Lower leg skin (tissue), 4 donors: ENCODE data around the gene USP31. TPM values are rescaled to one million over a fixed set of nuclear protein-coding genes. Genes with fewer than 3 reads are reported as not detected.

Experiments
- DNase-seq, 2 donors: peaks; one replicate each; pipeline ENCODE4 v3.0.0-alpha.2; 2019; ENCODE audit warnings: low spot score in 2 of 2
- H3K4me3 ChIP-seq: fragments of 200-600 bp; sonication (generic); 2 replicates; pipeline ENCODE4 v1.5.1; 2017; ENCODE audit warnings: mild to moderate bottlenecking, low read depth; ENCODE audit not compliant: poor library complexity, severe bottlenecking
- CTCF ChIP-seq, 3 donors: fragments of 450-650 bp; IDR thresholded peaks; one replicate each; pipeline ENCODE4 v1.5.1; 2016; ENCODE audit warnings: antibody characterized with exemption in 3 of 3, mild to moderate bottlenecking in 3 of 3, moderate library complexity in 2 of 3
- POLR2A ChIP-seq, 2 donors: fragments of 450-650 bp; IDR thresholded peaks; one replicate each; pipeline ENCODE4 v1.6.1; 2016 to 2017; ENCODE audit warnings: antibody characterized with exemption in 2 of 2, mild to moderate bottlenecking in 1 of 2, moderate library complexity in 1 of 2
- WGBS, 2 donors: methylation state at CpG; one replicate each; pipeline ENCODE4 v1.1.5; 2018; 5-methylcytosine and 5-hydroxymethylcytosine counted together
- intact Hi-C: fragments of 100-400 bp; cut with DNase I; formaldehyde crosslinking; loops from one replicate; pipeline ENCODE4 v1.15.0; 2023; ENCODE audit warnings: low total_unique reads
- total RNA-seq, 4 donors: library from RNA; depleted of rRNA; stranded (reverse); fragments of >200 nt; gene quantifications; one replicate each; pipeline ENCODE4 v1.1.0, GENCODE V29; 2016

USP31 gene
- total RNA-seq, 4 donors from 2014 or later, result 11.3 to 41.1 (median 15.6) TPM

DNA sequence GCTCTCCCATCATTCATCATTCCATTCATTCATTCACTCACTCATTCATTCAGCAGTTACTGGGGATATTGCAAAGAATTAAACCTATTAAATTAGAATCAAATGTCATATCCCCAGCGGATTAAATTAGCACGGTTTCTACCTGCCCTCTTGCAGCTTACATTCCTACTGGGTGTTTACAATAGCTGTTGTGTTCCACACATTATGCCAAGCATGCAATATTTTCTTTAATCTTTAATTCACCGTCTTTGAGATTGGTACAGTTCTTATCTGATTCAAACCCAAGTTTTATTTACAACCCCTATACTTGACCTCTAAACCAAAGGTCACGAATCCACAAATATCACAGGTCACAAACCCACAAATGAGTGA is 727 bp upstream of the USP31 start:
- intact Hi-C loops, result no loop called here
- 40 to 52% methylated on average over 4 of the region's 4 CpGs for WGBS, 2 donors
- H3K4me3 ChIP-seq, result no peak overlapping the region
- no peak for DNase-seq
- no peak for TF ChIP-seq CTCF (IDR thresholded peaks at IDR 0.05)
- no peak for TF ChIP-seq POLR2A (IDR thresholded peaks at IDR 0.05)

DNA sequence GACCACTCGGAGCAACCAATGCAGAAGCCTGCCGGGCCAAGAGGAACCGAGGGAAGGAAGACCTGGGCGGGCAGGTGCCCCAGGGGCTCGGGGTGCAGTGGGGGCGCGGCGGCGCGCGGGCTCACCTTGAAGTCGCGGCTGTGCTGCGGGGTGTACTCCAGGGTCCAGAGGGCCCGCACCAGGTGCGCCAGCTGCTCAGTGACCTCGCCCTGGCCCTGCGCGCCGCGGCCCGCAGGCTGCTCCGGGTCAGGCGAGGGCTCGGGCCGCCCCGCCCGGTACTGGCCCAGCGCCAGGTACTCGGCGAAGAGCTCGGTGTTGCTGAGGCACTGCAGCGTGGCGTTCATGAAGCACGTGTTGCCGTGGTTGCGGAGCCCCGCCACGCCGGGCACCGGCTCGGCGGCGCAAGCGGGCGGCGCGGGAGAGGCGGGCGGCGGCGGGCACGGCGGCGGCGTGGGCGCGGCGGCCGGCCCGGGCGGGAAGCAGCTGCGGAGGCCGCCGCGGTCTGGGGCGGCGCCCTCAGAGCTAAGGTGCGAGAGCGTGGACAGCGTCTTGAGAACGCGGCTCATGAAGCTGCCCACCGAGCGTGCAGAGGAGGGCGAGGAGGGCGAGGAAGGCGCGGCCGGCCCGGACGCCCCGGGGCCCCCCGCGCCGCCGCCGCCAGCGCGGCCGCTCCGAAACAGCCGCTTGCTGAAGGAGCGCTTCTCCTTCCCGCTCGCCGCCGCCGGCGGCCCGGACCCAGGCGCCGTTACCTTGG is 562 bp downstream of the USP31 start:
- H3K4me3 ChIP-seq, result peak overlapping the region; percentile 35
- WGBS, 2 donors, result 1 to 4% methylated on average over 12 to 57 of the region's 103 CpGs

GRCh38 chr16:23148166-23148512 is 1.1 kb downstream of the USP31 start:
- peak overlapping the region; percentile 35 for H3K4me3 ChIP-seq
- no peak for DNase-seq
- intact Hi-C loops, result no loop called here
- 34 to 38% methylated on average over 7 of the region's 7 CpGs for WGBS, 2 donors
- no peak for TF ChIP-seq CTCF (IDR thresholded peaks at IDR 0.05)
- TF ChIP-seq POLR2A (IDR thresholded peaks at IDR 0.05), result no peak

More for the DNA sequence above, 562 bp downstream of the USP31 start:
- TF ChIP-seq CTCF (IDR thresholded peaks at IDR 0.05) (no peak), POLR2A (IDR thresholded peaks at IDR 0.05) (no peak)
- intact Hi-C loops, result no loop called here
- peak; percentile 61 to 94 for DNase-seq

DNA sequence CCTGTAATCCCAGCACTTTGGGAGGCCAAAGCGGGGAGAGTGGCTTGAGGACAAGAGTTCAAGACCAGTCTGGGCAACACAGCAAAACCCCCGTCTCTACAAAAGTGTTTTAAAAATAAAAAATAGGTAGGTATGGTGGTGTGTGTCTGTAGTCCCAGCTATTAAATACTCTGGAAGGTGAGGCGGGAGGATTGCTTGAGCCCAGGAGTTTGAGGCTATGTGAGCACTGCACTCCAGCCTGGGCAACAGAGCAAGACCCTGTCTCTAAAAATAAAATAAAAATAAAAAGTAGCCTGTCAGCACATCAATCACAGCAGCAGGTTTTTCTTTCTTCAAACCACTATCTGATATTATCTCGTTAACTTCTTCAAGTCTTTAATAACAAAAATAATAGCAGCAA is 1.6 kb downstream of the USP31 start:
- TF ChIP-seq CTCF (IDR thresholded peaks at IDR 0.05), result no peak
- TF ChIP-seq POLR2A (IDR thresholded peaks at IDR 0.05), result no peak
- no peak for DNase-seq
- intact Hi-C loops, result no loop called here
- 42 to 67% methylated on average over 4 of the region's 4 CpGs for WGBS, 2 donors
- no peak overlapping the region for H3K4me3 ChIP-seq

- H3K4me3 ChIP-seq, result no peak overlapping the region
- intact Hi-C loops, result no loop called here
- TF ChIP-seq CTCF (IDR thresholded peaks at IDR 0.05), result no peak
- no peak for TF ChIP-seq POLR2A (IDR thresholded peaks at IDR 0.05)
- DNase-seq, result peak in 1 of 2 donors; percentile 86
- WGBS, 2 donors, result 51 to 52% methylated on average over 17 of the region's 17 CpGs
Measured at GRCh38 chr16:23146877-23147601, 2.2 kb downstream of the USP31 start.
